ENCODE data around the gene NOTCH1. TPM values are rescaled to one million over a fixed set of nuclear protein-coding genes. Genes with fewer than 3 reads are reported as not detected.

The NOTCH1 gene
- total RNA-seq, 4 donors from 2014 or later, result 48.6 to 90.6 (median 58.8) TPM

GRCh38 chr9:136494012-136494411, 51.8 kb downstream of the NOTCH1 start:
- Histone ChIP-seq H3K4me3 (no peak overlapping the region), H3K36me3 (peaks cover 33 to 46% (median 44%) of the 10 kb centered on the region in 4 donors), H3K27me3 (no peaks in the 10 kb centered on the region), H3K9me3 (no peaks in the 10 kb centered on the region), H3K4me1 (peaks cover 14 to 30% (median 23%) of the 10 kb centered on the region in 4 donors), H3K27ac (replicated peaks in 1 of 4) (peak overlapping the region in 2 of 4 donors; percentile 3 to 11)
- no peak for DNase-seq (ENCODE audit: extremely low spot score)
- no peak for TF ChIP-seq POLR2A (IDR thresholded peaks at IDR 0.05; ENCODE audit: low read depth)
- TF ChIP-seq CTCF (IDR thresholded peaks at IDR 0.05), result no peak
- TF ChIP-seq EP300 (IDR thresholded peaks at IDR 0.05), result no peak
- TF ChIP-seq POLR2AphosphoS5 (IDR thresholded peaks at IDR 0.05), result no peak
- 46% methylated on average over 4 of the region's 9 CpGs for WGBS
- intact Hi-C loops (cut with DNase I), result no loop called here

GRCh38 chr9:136493567-136493971, 52.3 kb downstream of the NOTCH1 start:
- 80% methylated on average over 1 of the region's 8 CpGs for WGBS
- intact Hi-C loops (cut with DNase I), result no loop called here
- H3K27ac ChIP-seq (replicated peaks in 1 of 4), result peak overlapping the region in 2 of 4 donors; percentile 3 to 11

GRCh38 chr9:136492978-136493522, 52.8 kb downstream of the NOTCH1 start:
- 55% methylated on average over 25 of the region's 26 CpGs for WGBS
- Histone ChIP-seq H3K4me3 (no peak overlapping the region), H3K27ac (replicated peaks in 1 of 4) (peak overlapping the region in 1 of 4 donors; percentile 3), H3K9me3 (no peaks in the 10 kb centered on the region), H3K4me1 (peaks cover 22 to 37% (median 30%) of the 10 kb centered on the region in 4 donors), H3K27me3 (no peaks in the 10 kb centered on the region), H3K36me3 (peaks cover 24 to 37% (median 34%) of the 10 kb centered on the region in 4 donors)
- no peak for DNase-seq (ENCODE audit: extremely low spot score)
- TF ChIP-seq EP300 (IDR thresholded peaks at IDR 0.05) (no peak), CTCF (IDR thresholded peaks at IDR 0.05) (no peak), POLR2A (IDR thresholded peaks at IDR 0.05; ENCODE audit: low read depth) (no peak), POLR2AphosphoS5 (IDR thresholded peaks at IDR 0.05) (no peak)
- intact Hi-C loops (cut with DNase I), result no loop called here

More at GRCh38 chr9:136493567-136493971, 52.3 kb downstream of the NOTCH1 start:
- Histone ChIP-seq H3K4me1 (peaks cover 18 to 33% (median 27%) of the 10 kb centered on the region in 4 donors), H3K36me3 (peaks cover 29 to 42% (median 39%) of the 10 kb centered on the region in 4 donors), H3K27me3 (no peaks in the 10 kb centered on the region), H3K9me3 (no peaks in the 10 kb centered on the region), H3K4me3 (no peak overlapping the region)
- no peak for TF ChIP-seq EP300 (IDR thresholded peaks at IDR 0.05)
- no peak for TF ChIP-seq CTCF (IDR thresholded peaks at IDR 0.05)
- TF ChIP-seq POLR2A (IDR thresholded peaks at IDR 0.05; ENCODE audit: low read depth), result no peak
- TF ChIP-seq POLR2AphosphoS5 (IDR thresholded peaks at IDR 0.05), result no peak
- DNase-seq (ENCODE audit: extremely low spot score), result no peak

- DNase-seq (ENCODE audit: extremely low spot score), result no peak
- no peak overlapping the region for H3K27ac ChIP-seq (replicated peaks in 1 of 4)
- no peak overlapping the region for H3K4me3 ChIP-seq
- WGBS, result 88% methylated on average over 16 of the region's 17 CpGs
- peaks cover 26 to 38% (median 30%) of the 10 kb centered on the region in 4 donors for H3K4me1 ChIP-seq
- H3K36me3 ChIP-seq, result peaks cover 0 to 4% (median 2%) of the 10 kb centered on the region in 4 donors
- intact Hi-C loops (cut with DNase I), result loop anchor here (5.0 to 10.0 kb wide), 2 partner anchors 38 to 205 kb away; no protein-coding TSS in a partner anchor
- no peaks in the 10 kb centered on the region for H3K27me3 ChIP-seq
- TF ChIP-seq POLR2A (IDR thresholded peaks at IDR 0.05; ENCODE audit: low read depth), result no peak
- no peak for TF ChIP-seq CTCF (IDR thresholded peaks at IDR 0.05)
- no peak for TF ChIP-seq POLR2AphosphoS5 (IDR thresholded peaks at IDR 0.05)
- no peak for TF ChIP-seq EP300 (IDR thresholded peaks at IDR 0.05)
- H3K9me3 ChIP-seq, result no peaks in the 10 kb centered on the region
These were observed 56.1 kb downstream of the NOTCH1 start for GRCh38 chr9:136489731-136490130.
